Stimulated activated CD4-positive, alpha-beta T cell treated with anti-CD3 and anti-CD28 coated beads, Interleukin-2, amount 100 ng/mL, for 4 hours (primary cell): ENCODE measurements around the gene GARS1.

Source experiments
- DNase-seq: peaks from one replicate; pipeline ENCODE4 v3.0.0-alpha.2; 2020; ENCODE audit warnings: low read depth

GARS1 gene

DNA sequence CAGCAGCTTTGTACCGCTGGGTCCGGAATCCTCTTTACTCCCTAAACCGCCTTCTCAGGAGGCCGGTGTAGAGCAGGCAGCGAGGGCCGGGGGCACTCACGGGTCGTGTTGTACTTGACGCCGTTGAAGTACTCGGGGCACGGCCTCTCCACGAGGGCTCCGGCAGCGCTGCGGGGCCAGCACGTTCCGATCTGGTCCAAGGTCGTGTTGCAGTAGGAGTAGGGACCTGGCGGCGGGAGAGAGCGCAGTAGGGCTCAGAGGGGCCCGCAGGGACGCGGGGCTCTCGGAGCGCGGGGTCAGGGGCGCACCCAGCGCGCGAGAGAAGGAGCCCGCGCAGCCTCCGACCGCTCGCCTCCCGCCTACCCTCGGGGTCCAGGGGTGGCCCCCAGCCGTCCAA is 87.1 kb downstream of the GARS1 start:
- no peak for DNase-seq

DNA sequence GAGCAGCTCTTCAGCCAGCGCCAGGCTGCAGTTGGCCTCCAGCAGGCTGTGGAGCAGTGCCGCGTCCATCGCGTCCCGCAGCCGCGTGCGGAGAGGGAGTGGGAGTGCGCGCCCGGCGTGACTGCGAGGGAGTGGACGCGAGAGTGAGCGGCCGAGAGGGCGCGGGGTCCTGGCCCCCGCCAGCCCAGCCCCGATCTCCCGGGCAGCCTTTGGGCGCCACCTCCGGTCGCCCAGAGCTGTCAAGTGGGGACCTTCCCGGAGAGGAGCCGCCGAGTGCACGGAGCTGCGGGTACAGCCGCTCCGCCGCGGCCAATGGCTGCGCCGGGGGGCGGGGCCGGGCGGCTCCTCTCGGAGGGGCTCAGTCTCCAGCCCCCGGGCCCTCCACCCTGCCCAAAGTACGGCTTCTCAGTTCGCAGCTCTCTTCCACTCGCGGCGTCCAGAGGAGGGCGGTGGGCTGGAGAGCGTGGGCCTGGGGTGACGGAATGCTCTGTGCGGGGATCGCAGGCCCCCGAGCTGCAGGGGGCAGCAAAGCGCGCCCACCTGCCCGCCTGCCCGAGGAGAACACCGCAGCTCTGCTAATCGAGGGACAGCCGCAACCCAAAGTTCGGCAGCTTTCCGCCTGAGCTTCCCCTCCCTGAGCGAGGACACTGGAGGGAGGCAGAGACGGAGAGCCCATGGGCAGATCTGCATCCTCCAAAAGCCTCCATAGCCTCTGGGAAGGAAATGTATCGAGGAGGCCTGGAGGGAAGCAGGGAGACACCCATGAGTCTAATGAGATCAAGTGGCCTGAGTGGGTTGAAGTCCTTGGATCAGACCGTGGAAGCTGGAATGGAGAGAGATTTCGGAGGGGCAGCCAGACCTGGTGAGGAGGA is 87.8 kb downstream of the GARS1 start, which contains the start of gene CRHR2:
CRHR2 (minus strand) TSS at position 245 of the 872 bp plus-strand sequence; CDS start at position 69, 176 bp downstream.
- DNase-seq: no peak

GRCh38 chr7:30683306-30683705 is 88.6 kb downstream of the GARS1 start:
- DNase-seq: no peak
